GM19351 (cell line): ENCODE results near the gene KCNQ2.

Experiments used
- ATAC-seq: cut with Tn5 transposase; IDR thresholded peaks from one replicate; pipeline ENCODE4 v1.9.1; 2021; ENCODE audit warnings: mild to moderate bottlenecking, moderate library complexity; ENCODE audit not compliant: unreplicated experiment

The KCNQ2 gene

GRCh38 chr20:63472862-63473390, 471 bp upstream of the KCNQ2 start:
- no peak for ATAC-seq

- no peak for ATAC-seq
These were observed 806 bp downstream of the KCNQ2 start for GRCh38 chr20:63471717-63471980.

- no peak for ATAC-seq
These were observed 1.3 kb downstream of the KCNQ2 start for GRCh38 chr20:63471002-63471716.

GRCh38 chr20:63470410-63470809, 2.0 kb downstream of the KCNQ2 start:
- ATAC-seq: no peak

- no peak for ATAC-seq
These were observed 2.7 kb downstream of the KCNQ2 start for GRCh38 chr20:63469713-63470101.

GRCh38 chr20:63469019-63469712, 3.3 kb downstream of the KCNQ2 start:
- no peak for ATAC-seq

- no peak for ATAC-seq
These were observed 4.0 kb downstream of the KCNQ2 start for GRCh38 chr20:63468421-63468820.

GRCh38 chr20:63467294-63468083, 5.0 kb downstream of the KCNQ2 start:
- ATAC-seq: no peak

GRCh38 chr20:63466861-63467260, 5.6 kb downstream of the KCNQ2 start:
- no peak for ATAC-seq

GRCh38 chr20:63466250-63466825, 6.1 kb downstream of the KCNQ2 start:
- no peak for ATAC-seq

- no peak for ATAC-seq
These were observed 6.8 kb downstream of the KCNQ2 start for GRCh38 chr20:63465380-63466249.

- ATAC-seq: no peak
These were observed 8.2 kb downstream of the KCNQ2 start for GRCh38 chr20:63464289-63464635.

- ATAC-seq: no peak
These were observed 8.8 kb downstream of the KCNQ2 start for GRCh38 chr20:63463400-63464288.

- ATAC-seq: no peak
These were observed 10.2 kb downstream of the KCNQ2 start for GRCh38 chr20:63462244-63462643.

GRCh38 chr20:63461104-63461763, 11.2 kb downstream of the KCNQ2 start:
- ATAC-seq: no peak

- ATAC-seq: no peak
These were observed 13.4 kb downstream of the KCNQ2 start for GRCh38 chr20:63459070-63459380.

GRCh38 chr20:63458170-63459069, 14.0 kb downstream of the KCNQ2 start:
- no peak for ATAC-seq

- ATAC-seq: no peak
These were observed 14.7 kb downstream of the KCNQ2 start for GRCh38 chr20:63457737-63458136.
